Peyer's patch (tissue), 4 donors: ENCODE data around the gene PBRM1.
"Not testable (repeated sequence)": the region's sequence is repeated elsewhere in the genome, so short reads cannot be mapped to it uniquely, and the experiment has no call there.

Experiments
- CTCF ChIP-seq, 6 experiments: fragments of 450-650 bp in 4 of 6; fragments of 200-600 bp in 2 of 6; sonication (generic) in 1 of 6; IDR thresholded peaks; one replicate each; pipeline ENCODE4 v1.5.1; 2017 to 2019; ENCODE audit warnings: antibody characterized with exemption in 6 of 6, mild to moderate bottlenecking in 3 of 6, moderate library complexity in 1 of 6
- POLR2A ChIP-seq, 2 donors: fragments of 450-650 bp; IDR thresholded peaks; one replicate each; pipeline ENCODE4 v1.5.1; 2017; ENCODE audit warnings: antibody characterized with exemption in 2 of 2, mild to moderate bottlenecking in 2 of 2, moderate library complexity in 2 of 2

GRCh38 chr3:52676201-52676600 is 9.5 kb downstream of the PBRM1 start:
- TF ChIP-seq CTCF, POLR2A (IDR thresholded peaks at IDR 0.05): not testable (repeated sequence)
